Fibroblast of lung (primary cell): Measurements from ENCODE around the gene HDLBP. TPM values are rescaled to one million over a fixed set of nuclear protein-coding genes. Genes with fewer than 3 reads are reported as not detected.

Source experiments
- DNase-seq, 2 donors: peaks; one replicate each; pipeline versions ENCODE4 v3.0.0 to v3.0.0-alpha.2; 2010; ENCODE audit warnings: low read depth in 2 of 2
- H2AFZ ChIP-seq: 2 replicates; pipeline ENCODE4 v1.5.1; 2012; ENCODE audit warnings: low read length, control low read depth, inconsistent platforms
- H3K27ac ChIP-seq: 2 replicates; pipeline ENCODE4 v1.5.1; 2011; ENCODE audit warnings: low read length, control low read depth; ENCODE audit not compliant: insufficient read depth
- H3K27me3 ChIP-seq: 2 replicates; pipeline ENCODE4 v1.5.1; 2011; ENCODE audit warnings: mild to moderate bottlenecking, low read length; ENCODE audit not compliant: control insufficient read depth, insufficient read depth
- H3K36me3 ChIP-seq: 2 replicates; pipeline ENCODE4 v1.5.1; 2011; ENCODE audit warnings: low read length; ENCODE audit not compliant: control insufficient read depth, insufficient read depth
- H3K4me1 ChIP-seq: 2 replicates; pipeline ENCODE4 v1.5.1; 2011; ENCODE audit warnings: low read length; ENCODE audit not compliant: control insufficient read depth, insufficient read depth; ENCODE audit errors: extremely low read depth
- H3K4me2 ChIP-seq: 2 replicates; pipeline ENCODE4 v1.5.1; 2011; ENCODE audit warnings: low read length, control low read depth; ENCODE audit not compliant: insufficient read depth; ENCODE audit errors: extremely low read depth
- H3K4me3 ChIP-seq, 4 experiments: fragments of 200-600 bp in 1 of 4; sonication (generic) in 1 of 4; replicated peaks in 1 of 4; 2 replicates each; pipeline ENCODE4 v1.5.1; 2011 to 2016; ENCODE audit warnings: low read length in 4 of 4, low read depth in 3 of 4, mild to moderate bottlenecking in 3 of 4, control low read depth in 2 of 4, inconsistent platforms in 1 of 4, mixed read lengths in 1 of 4; ENCODE audit not compliant: insufficient read depth in 1 of 4; ENCODE audit errors: control extremely low read depth in 1 of 4
- H3K79me2 ChIP-seq: 2 replicates; pipeline ENCODE4 v1.5.1; 2012; ENCODE audit warnings: mild to moderate bottlenecking, low read length, inconsistent platforms; ENCODE audit not compliant: control insufficient read depth, insufficient read depth
- H3K9ac ChIP-seq: 2 replicates; pipeline ENCODE4 v1.5.1; 2011; ENCODE audit warnings: mild to moderate bottlenecking, low read length, control low read depth; ENCODE audit not compliant: insufficient read depth
- H3K9me3 ChIP-seq: 2 replicates; pipeline ENCODE4 v1.5.1; 2012; ENCODE audit warnings: low read depth, low read length; ENCODE audit not compliant: control insufficient read depth, insufficient read depth
- H4K20me1 ChIP-seq: 2 replicates; pipeline ENCODE4 v1.5.1; 2011; ENCODE audit warnings: low read length; ENCODE audit not compliant: control insufficient read depth, insufficient read depth; ENCODE audit errors: extremely low read depth
- CTCF ChIP-seq, 2 donors: IDR thresholded peaks in 1 of 2; conservative IDR thresholded peaks in 1 of 2; 1 replicate in 1 of 2; 2 replicates in 1 of 2; pipeline ENCODE4 v1.5.1; 2011 to 2012; ENCODE audit warnings: low read length in 2 of 2, control low read depth in 1 of 2, inconsistent platforms in 1 of 2, low read depth in 1 of 2, mild to moderate bottlenecking in 1 of 2
- EZH2 ChIP-seq: IDR thresholded peaks from 2 replicates; pipeline ENCODE4 v1.5.1; 2012; ENCODE audit warnings: low read length, control low read depth, mild to moderate bottlenecking; ENCODE audit errors: missing control alignments
- polyA plus RNA-seq, 2 donors: library from polyadenylated mRNA; depleted of rRNA in 1 of 2; stranded (reverse) in 1 of 2; unstranded in 1 of 2; fragments of >200 nt; gene quantifications; 2 replicates each; pipeline ENCODE4 v1.2.1, GENCODE V29; 2011 to 2012; ENCODE audit warnings: missing spikeins in 1 of 2
- total RNA-seq: library from RNA; depleted of rRNA; stranded (reverse); fragments of >200 nt; gene quantifications from 2 replicates; pipeline ENCODE4 v1.2.1, GENCODE V29; 2014

The HDLBP gene
- total and polyA plus RNA-seq, 2 donors (not counting 1 experiment from before 2014, with no cell fraction given), result 626 to 1,354 TPM

- H3K27me3 ChIP-seq, result peaks cover 13% of the 10 kb centered on the region
- no peak overlapping the region for H2AFZ ChIP-seq
- H3K4me3 ChIP-seq, result no peak overlapping the region
- H3K9me3 ChIP-seq, result no peaks in the 10 kb centered on the region
- no peak overlapping the region for H3K9ac ChIP-seq
- no peaks in the 10 kb centered on the region for H3K79me2 ChIP-seq
- no peak for DNase-seq
- no peak for TF ChIP-seq CTCF (conservative IDR thresholded peaks at IDR 0.05 in 1 of 2, IDR thresholded peaks at IDR 0.05 in 1 of 2; ENCODE audit: low read depth in 1 of 2, low read length in 2 of 2)
- TF ChIP-seq EZH2, result no peak
- no peaks in the 10 kb centered on the region for H3K4me1 ChIP-seq
- no peaks in the 10 kb centered on the region for H3K36me3 ChIP-seq
- H3K27ac ChIP-seq, result no peak overlapping the region
- no peak overlapping the region for H3K4me2 ChIP-seq
- no peaks in the 10 kb centered on the region for H4K20me1 ChIP-seq
Observed at GRCh38 chr2:241216211-241216761, 99.2 kb downstream of the HDLBP start.

- no peaks in the 10 kb centered on the region for H4K20me1 ChIP-seq
- H3K36me3 ChIP-seq, result no peaks in the 10 kb centered on the region
- H3K9ac ChIP-seq, result no peak overlapping the region
- no peak for DNase-seq
- no peaks in the 10 kb centered on the region for H3K9me3 ChIP-seq
- no peak overlapping the region for H3K4me3 ChIP-seq
- TF ChIP-seq EZH2 (no peak), CTCF (conservative IDR thresholded peaks at IDR 0.05 in 1 of 2, IDR thresholded peaks at IDR 0.05 in 1 of 2; ENCODE audit: low read depth in 1 of 2, low read length in 2 of 2) (no peak)
- no peak overlapping the region for H3K4me2 ChIP-seq
- H3K79me2 ChIP-seq, result no peaks in the 10 kb centered on the region
- H3K27ac ChIP-seq, result no peak overlapping the region
- no peak overlapping the region for H2AFZ ChIP-seq
- no peaks in the 10 kb centered on the region for H3K4me1 ChIP-seq
- H3K27me3 ChIP-seq, result peaks cover 13% of the 10 kb centered on the region
Observed at GRCh38 chr2:241215421-241215820, 100.1 kb downstream of the HDLBP start.

- H3K36me3 ChIP-seq, result no peaks in the 10 kb centered on the region
- no peaks in the 10 kb centered on the region for H3K79me2 ChIP-seq
- H3K4me1 ChIP-seq, result no peaks in the 10 kb centered on the region
- TF ChIP-seq CTCF (conservative IDR thresholded peaks at IDR 0.05 in 1 of 2, IDR thresholded peaks at IDR 0.05 in 1 of 2; ENCODE audit: low read depth in 1 of 2, low read length in 2 of 2) (no peak), EZH2 (no peak)
- peaks cover 13% of the 10 kb centered on the region for H3K27me3 ChIP-seq
- no peaks in the 10 kb centered on the region for H3K9me3 ChIP-seq
- H2AFZ ChIP-seq, result no peak overlapping the region
- DNase-seq, result no peak
- no peaks in the 10 kb centered on the region for H4K20me1 ChIP-seq
- no peak overlapping the region for H3K4me3 ChIP-seq
- no peak overlapping the region for H3K4me2 ChIP-seq
- no peak overlapping the region for H3K27ac ChIP-seq
- H3K9ac ChIP-seq, result no peak overlapping the region
Observed at GRCh38 chr2:241214766-241215165, 100.7 kb downstream of the HDLBP start.
